GM20000 (cell line): ENCODE data around the gene KRTAP10-10.
"Not testable (repeated sequence)": the region's sequence is repeated elsewhere in the genome, so short reads cannot be mapped to it uniquely, and the experiment has no call there.

ENCODE experiments used
- DNase-seq: peaks from one replicate; pipeline ENCODE4 v3.0.0; 2012; ENCODE audit warnings: low spot score
- TF ChIP-seq, protein P1 (sequence below): IDR thresholded peaks from 2 replicates; pipeline ENCODE4 v1.5.1; 2012; ENCODE audit warnings: mild to moderate bottlenecking, control low read depth; ENCODE audit errors: extremely low read depth, missing control alignments

The KRTAP10-10 gene, protein sequence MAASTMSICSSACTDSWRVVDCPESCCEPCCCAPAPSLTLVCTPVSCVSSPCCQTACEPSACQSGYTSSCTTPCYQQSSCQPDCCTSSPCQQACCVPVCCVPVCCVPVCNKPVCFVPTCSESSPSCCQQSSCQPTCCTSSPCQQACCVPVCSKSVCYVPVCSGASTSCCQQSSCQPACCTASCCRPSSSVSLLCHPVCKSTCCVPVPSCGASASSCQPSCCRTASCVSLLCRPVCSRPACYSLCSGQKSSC

DNA sequence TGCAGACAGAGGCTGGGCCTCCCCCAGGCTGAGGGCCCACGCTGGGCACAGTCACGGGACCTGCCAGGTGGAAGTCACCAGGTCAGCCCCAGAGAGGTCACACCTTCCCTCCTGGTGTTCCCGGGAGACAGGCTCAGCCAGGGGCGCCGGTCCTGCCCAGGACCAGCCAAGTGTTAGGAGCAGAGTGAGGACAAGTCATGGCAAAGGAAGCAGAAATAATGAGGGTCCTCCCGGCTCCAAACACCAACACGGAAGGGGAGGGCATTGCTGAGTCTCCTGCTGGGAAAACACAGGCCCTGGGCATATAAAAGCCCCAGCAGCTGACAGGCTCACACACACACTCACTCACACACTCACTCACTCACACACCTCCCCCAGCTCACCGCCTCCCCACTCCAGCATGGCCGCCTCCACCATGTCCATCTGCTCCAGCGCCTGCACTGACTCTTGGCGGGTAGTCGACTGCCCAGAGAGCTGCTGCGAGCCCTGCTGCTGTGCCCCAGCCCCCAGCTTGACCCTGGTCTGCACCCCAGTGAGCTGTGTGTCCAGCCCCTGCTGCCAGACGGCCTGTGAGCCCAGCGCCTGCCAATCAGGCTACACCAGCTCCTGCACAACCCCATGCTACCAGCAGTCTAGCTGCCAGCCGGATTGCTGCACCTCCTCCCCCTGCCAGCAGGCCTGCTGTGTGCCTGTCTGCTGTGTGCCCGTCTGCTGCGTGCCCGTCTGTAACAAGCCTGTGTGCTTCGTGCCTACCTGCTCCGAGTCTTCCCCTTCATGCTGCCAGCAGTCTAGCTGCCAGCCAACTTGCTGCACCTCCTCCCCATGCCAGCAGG lies at the start of gene KRTAP10-10:
Gene KRTAP10-10, plus strand, starts transcription at position 339 of the 833 bp plus-strand sequence. Its CDS starts 62 bp downstream, at position 401.
- TF ChIP-seq, protein P1, sequence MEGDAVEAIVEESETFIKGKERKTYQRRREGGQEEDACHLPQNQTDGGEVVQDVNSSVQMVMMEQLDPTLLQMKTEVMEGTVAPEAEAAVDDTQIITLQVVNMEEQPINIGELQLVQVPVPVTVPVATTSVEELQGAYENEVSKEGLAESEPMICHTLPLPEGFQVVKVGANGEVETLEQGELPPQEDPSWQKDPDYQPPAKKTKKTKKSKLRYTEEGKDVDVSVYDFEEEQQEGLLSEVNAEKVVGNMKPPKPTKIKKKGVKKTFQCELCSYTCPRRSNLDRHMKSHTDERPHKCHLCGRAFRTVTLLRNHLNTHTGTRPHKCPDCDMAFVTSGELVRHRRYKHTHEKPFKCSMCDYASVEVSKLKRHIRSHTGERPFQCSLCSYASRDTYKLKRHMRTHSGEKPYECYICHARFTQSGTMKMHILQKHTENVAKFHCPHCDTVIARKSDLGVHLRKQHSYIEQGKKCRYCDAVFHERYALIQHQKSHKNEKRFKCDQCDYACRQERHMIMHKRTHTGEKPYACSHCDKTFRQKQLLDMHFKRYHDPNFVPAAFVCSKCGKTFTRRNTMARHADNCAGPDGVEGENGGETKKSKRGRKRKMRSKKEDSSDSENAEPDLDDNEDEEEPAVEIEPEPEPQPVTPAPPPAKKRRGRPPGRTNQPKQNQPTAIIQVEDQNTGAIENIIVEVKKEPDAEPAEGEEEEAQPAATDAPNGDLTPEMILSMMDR: no peak
- DNase-seq: no peak

DNA sequence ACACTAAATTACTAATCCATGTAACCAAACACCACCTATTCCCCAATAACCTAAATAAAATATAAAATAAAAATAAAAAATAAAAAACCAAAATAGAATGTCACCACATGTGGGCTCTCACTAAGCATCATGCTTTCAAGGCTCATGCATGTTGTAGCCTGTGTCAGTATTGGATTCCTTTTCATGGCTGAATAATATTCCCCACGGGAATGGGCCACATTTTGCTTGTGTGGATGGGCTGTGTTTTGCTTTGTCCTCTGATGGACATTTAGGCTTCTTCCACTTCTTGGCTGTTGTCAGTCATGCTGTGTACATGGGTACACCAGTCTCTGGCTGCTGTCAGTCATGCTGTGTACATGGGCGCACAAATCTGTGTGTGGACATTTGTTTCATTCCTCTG lies 48.1 kb upstream of the KRTAP10-10 start:
- TF ChIP-seq, protein P1: no peak

DNA sequence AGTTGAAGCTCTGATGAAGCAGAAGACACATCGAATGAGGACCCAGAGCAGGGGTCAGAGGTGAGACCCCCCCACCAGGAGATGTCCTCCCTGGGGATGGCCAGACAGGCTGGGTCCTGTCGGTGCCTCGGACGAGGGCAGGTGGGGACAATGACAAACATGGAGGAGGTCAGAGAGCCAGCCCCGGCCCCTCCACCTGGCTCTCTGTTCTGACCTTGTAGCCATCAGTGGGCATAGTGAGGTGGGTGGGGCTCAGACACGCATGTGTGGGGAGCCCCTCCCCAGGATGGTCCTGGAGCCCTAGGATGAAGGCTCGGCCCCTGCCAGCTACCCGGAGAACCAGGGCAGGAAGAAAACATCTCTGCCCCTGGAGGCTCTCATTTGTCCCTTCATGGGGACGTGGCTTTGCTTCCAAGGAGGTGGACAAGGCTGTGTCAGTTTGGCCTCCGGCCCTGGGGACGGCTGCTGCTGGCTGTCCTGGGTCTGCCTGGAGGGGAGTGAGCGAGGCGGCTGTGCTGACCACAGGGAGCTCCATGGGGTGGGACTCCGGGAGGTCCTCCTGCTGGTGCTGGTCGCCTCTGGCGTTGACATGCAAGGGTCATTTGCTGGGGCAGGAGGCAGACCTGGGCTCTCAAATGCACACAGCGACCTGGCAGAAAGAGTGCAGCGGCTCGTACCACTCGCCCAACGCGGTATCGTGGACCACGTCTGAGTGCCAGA lies 47.4 kb upstream of the KRTAP10-10 start:
- TF ChIP-seq, protein P1: no peak
- DNase-seq: no peak

More for the DNA sequence above, 48.1 kb upstream of the KRTAP10-10 start:
- DNase-seq: no peak

DNA sequence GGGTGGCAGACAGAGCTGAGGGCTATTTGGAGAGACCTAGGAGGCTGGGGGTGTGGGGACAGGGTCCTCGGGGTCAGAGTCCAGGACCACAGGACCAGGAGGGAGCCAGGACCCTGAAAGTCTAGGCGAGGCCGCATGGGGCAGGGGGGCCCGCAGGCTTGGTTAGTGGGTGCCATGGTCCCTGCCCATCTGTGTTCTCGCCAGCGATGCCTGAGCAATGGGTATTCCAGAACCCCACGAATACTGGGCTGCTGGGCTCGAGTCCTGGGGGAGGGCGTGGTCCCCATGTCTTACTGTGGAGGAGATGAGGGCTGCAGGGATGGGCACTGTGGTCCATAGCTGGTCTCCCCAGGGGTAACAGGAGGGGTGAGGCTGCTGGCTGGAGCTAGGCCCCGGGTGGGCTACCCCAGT lies 46.8 kb upstream of the KRTAP10-10 start:
- no peak for DNase-seq
- TF ChIP-seq, protein P1: no peak

DNA sequence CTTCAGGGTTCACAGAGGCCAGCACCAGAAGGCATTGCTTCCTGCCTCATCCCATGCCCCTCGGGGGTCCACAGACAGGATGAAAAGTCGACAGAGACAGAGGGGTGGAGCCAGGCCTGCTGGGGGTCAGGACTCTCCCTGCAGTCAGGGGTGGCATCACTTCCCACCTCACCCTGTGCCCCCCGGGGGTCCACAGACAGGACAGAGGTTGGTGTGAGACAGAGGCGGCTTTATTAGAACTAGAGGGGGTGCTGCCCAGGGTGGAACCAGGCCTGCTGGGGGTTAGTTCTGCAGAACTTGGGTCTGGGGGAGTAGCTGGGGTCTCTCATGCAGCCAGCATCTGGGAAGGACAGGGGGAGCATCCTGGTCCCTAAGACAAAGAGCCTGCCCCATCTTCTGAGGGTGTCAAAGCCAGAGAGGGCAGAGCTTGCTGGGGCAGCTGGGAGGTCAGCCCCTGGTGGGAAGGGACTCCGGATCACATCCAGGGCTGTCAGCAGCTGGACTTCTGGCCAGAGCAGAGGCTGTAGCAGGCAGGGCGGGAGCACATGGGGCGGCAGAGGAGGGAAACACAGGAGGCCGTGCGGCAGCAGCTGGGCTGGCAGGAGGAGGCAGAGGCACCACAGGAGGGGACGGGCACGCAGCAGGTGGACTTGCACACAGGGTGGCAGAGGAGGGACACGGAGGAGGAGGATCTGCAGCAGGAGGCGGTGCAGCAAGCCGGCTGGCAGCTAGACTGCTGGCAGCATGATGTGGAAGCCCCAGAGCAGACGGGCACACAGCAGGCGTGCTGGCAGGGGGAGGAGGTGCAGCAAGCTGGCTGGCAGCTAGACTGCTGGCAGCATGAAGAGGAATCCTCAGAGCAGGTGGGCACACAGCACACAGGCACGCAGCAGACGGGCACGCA lies 46.0 kb upstream of the KRTAP10-10 start:
- not testable (repeated sequence) for DNase-seq

DNA sequence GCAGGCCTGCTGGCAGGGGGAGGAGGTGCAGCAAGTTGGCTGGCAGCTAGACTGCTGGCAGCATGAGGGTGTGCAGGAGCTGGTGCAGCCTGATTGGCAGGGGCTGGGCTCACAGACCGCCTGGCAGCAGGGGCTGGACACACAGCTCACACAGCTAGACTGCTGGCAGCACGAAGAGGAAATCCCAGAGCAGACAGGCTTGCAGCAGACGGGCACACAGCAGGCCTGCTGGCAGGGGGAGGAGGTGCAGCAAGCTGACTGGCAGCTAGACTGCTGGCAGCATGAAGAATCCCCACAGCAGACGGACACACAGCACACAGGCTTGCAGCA lies 45.4 kb upstream of the KRTAP10-10 start:
- not testable (repeated sequence) for DNase-seq

DNA sequence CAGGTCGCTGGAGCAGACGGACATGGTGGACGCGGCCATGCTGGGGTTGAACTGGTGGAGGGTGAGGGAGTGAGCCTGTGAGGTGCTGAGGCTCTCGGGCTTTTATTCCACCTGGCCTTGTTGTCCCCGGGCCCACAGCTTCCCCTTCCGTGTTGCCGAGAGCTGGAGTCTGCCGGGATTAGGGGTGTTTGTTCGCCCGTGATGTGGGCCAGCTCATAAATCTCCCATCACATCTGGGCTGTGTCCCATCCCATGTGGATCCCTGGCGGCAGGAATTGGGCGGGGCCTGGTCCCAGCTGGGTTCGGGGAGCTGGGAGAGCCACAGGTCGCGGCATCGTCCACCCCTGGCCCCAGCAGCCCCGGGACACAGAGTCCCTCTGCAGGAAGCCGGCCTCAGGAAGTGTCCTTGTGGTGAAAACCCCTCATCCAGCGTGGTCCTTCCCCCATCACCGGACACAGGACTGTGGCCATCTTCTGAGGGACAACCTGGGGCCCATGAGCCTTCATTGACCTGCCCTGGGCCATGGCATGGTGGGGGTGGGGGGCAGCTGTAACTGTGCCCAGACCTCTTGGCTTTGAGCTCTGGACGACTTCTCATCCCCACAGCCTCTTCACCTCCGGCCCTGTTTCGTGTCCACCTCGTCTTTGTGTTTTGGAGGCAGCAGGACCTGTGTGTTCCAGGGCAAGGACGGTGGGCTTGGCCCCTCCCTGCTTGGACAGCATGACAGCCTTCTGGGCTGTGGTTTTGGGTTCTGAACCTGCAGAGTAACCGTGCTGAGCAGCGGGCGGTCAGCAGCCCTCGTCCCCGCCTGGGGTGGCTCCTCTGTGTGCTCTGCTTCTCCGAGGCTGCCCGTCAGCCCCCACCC lies 44.5 kb upstream of the KRTAP10-10 start, which contains the start of gene KRTAP10-6:
Gene KRTAP10-6, minus strand, starts transcription at position 60 of the 866 bp plus-strand sequence. Its CDS starts 21 bp downstream, at position 39.
- TF ChIP-seq, protein P1: no peak
- no peak for DNase-seq
